ENCODE measurements around the gene MYO9B. TPM values are rescaled to one million over a fixed set of nuclear protein-coding genes. Genes with fewer than 3 reads are reported as not detected.

MYO9B gene
- total and polyA plus RNA-seq, 9 of the 15 experiments (the other 6 are each of a cell fraction or from before 2014, with no cell fraction given): 2.4 to 77.6 (median 23.0) TPM

GRCh38 chr19:17260842-17261325, 185.3 kb downstream of the MYO9B start (continued):
- no peak for TF ChIP-seq CLOCK (CRISPR knock-in tag; IDR thresholded peaks at IDR 0.05; ENCODE audit: borderline replicate concordance)
- TF ChIP-seq HDAC3 (IDR thresholded peaks at IDR 0.05; ENCODE audit: borderline replicate concordance, partially characterized antibody): no peak
- TF ChIP-seq ZNF165 (CRISPR knock-in tag; IDR thresholded peaks at IDR 0.05; ENCODE audit: borderline replicate concordance): no peak
- TF ChIP-seq POLR3G (IDR thresholded peaks at IDR 0.05; ENCODE audit: extremely low read depth, insufficient read length, insufficient replicate concordance): no peak
- TF ChIP-seq E2F1 (CRISPR knock-in tag; IDR thresholded peaks at IDR 0.05): no peak
- no peak for TF ChIP-seq ZNF316 (IDR thresholded peaks at IDR 0.05)
- TF ChIP-seq ZNF589 (CRISPR knock-in tag; IDR thresholded peaks at IDR 0.05; ENCODE audit: low read depth): no peak
- TF ChIP-seq PRDM10 (IDR thresholded peaks at IDR 0.05; ENCODE audit: partially characterized antibody): no peak
- no peak for TF ChIP-seq SFPQ (IDR thresholded peaks at IDR 0.05; ENCODE audit: low read depth, low read length)
- peak; percentile 56 to 74 for TF ChIP-seq RAD21 (CRISPR knock-in tag; conservative IDR thresholded peaks at IDR 0.05 in 1 of 2, IDR thresholded peaks at IDR 0.05 in 1 of 2)
- no peak for TF ChIP-seq ZNF41 (CRISPR knock-in tag; conservative IDR thresholded peaks at IDR 0.05)
- TF ChIP-seq MNT (conservative IDR thresholded peaks at IDR 0.05): peak; percentile 56 to 60; a peak in 3 of 4 replicates
- TF ChIP-seq KDM2B (CRISPR knock-in tag; IDR thresholded peaks at IDR 0.05): no peak
